ENCODE results near the gene ERCC1. TPM values are rescaled to one million over a fixed set of nuclear protein-coding genes. Genes with fewer than 3 reads are reported as not detected.
A peak's percentile ranks its signal among the peaks of the same experiment; 100 is the strongest.

The ERCC1 gene
- total RNA-seq, 6 experiments from 2014 or later = 19.2 to 29.4 (median 22.6) TPM

GRCh38 chr19:45460807-45461347 is 37.2 kb upstream of the ERCC1 start:
- Histone ChIP-seq H3K4me1 (peaks cover 0 to 2% (median 0%) of the 10 kb centered on the region in 4 donors), H3K4me3 (no peak overlapping the region), H3K36me3 (no peaks in the 10 kb centered on the region), H3K9me3 (no peaks in the 10 kb centered on the region), H3K27ac (no peak overlapping the region), H3K27me3 (no peaks in the 10 kb centered on the region)
- 23% methylated on average over 4 of the region's 8 CpGs for whole genome bisulfite sequencing (ENCODE audit: insufficient coverage, low coverage, low lambda C conversion rate, missing lambda C conversion rate)
- DNase-seq (no peak), ATAC-seq (no peak)
- intact Hi-C loops (cut with DNase I) = no loop called here
- TF ChIP-seq, protein P1, sequence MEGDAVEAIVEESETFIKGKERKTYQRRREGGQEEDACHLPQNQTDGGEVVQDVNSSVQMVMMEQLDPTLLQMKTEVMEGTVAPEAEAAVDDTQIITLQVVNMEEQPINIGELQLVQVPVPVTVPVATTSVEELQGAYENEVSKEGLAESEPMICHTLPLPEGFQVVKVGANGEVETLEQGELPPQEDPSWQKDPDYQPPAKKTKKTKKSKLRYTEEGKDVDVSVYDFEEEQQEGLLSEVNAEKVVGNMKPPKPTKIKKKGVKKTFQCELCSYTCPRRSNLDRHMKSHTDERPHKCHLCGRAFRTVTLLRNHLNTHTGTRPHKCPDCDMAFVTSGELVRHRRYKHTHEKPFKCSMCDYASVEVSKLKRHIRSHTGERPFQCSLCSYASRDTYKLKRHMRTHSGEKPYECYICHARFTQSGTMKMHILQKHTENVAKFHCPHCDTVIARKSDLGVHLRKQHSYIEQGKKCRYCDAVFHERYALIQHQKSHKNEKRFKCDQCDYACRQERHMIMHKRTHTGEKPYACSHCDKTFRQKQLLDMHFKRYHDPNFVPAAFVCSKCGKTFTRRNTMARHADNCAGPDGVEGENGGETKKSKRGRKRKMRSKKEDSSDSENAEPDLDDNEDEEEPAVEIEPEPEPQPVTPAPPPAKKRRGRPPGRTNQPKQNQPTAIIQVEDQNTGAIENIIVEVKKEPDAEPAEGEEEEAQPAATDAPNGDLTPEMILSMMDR (IDR thresholded peaks at IDR 0.05) = no peak
- TF ChIP-seq POLR2A (IDR thresholded peaks at IDR 0.05) = no peak

- TF ChIP-seq, protein P1 (IDR thresholded peaks at IDR 0.05) = no peak
- no peak for TF ChIP-seq POLR2A (IDR thresholded peaks at IDR 0.05)
- DNase-seq (no peak), ATAC-seq (no peak)
- H3K36me3 ChIP-seq = no peaks in the 10 kb centered on the region
- no peaks in the 10 kb centered on the region for H3K27me3 ChIP-seq
- intact Hi-C loops (cut with DNase I) = no loop called here
- no peak overlapping the region for H3K4me3 ChIP-seq
- H3K4me1 ChIP-seq = peaks cover 0 to 8% (median 0%) of the 10 kb centered on the region in 4 donors
- H3K9me3 ChIP-seq = no peaks in the 10 kb centered on the region
- no peak overlapping the region for H3K27ac ChIP-seq
Observed at GRCh38 chr19:45457776-45458175, 34.1 kb upstream of the ERCC1 start.

DNA sequence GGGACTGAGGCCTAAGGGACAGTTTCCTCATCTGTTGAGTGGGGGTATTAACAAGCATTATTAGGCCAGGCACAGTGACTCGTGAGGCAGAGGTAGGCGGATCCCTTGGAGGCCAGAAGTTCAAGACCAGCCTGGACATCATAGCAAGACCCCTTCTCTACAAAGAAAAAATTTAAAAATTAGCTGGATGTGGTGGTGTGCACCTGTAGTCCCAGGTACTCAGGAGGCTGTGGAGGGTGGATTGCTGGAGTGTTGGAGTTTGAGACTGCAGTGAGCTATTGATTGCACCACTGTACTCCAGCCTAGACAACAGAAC is 32.7 kb upstream of the ERCC1 start:
- Histone ChIP-seq H3K36me3 (no peaks in the 10 kb centered on the region), H3K27me3 (no peaks in the 10 kb centered on the region), H3K27ac (peak overlapping the region in 1 of 3 donors; percentile 52), H3K9me3 (no peaks in the 10 kb centered on the region), H3K4me1 (peaks cover 0 to 8% (median 0%) of the 10 kb centered on the region in 4 donors), H3K4me3 (no peak overlapping the region)
- ATAC-seq (no peak), DNase-seq (no peak)
- WGBS (ENCODE audit: insufficient coverage, low coverage, low lambda C conversion rate, missing lambda C conversion rate) = 71% methylated on average over 1 of the region's 2 CpGs
- intact Hi-C loops (cut with DNase I) = no loop called here
- no peak for TF ChIP-seq POLR2A (IDR thresholded peaks at IDR 0.05)
- TF ChIP-seq, protein P1 (IDR thresholded peaks at IDR 0.05) = no peak

DNA sequence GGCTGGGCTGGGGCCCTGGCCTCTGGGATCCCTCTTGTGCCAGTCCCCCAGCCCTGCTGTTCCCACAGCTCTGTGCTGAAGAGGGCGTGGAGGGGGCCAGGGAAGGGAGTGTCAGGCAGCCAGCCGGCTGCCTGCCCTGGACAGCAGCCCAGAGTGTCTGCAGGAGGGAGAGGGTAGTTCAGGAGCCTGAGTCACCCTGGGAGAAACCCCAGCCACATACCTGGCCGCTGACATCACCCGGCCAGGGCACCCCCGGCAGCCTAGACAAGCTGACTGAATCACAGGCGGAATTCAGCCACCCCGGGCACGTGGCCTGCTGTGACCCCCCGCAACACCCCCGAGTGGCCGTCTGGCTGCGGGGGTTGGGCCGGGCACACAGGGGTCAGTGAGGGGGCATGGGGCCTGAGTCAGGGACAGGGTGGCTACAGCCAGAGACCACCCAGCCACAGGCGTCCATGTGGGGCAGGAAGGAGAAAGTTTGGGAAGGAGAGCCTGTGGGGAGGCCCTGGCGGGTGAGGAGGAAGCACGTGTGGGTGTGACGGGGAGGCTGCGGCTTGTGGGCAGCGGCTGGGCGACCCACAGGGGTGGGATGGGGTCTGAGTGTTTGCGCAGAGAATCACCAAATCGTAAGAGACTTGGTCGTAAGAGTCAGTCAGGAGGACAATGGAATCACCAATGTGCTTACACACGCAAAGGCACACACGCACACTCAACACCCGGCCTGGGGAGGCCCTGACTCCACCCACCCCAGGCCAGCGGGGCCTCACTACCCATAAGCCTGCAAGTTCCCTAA is 32.2 kb upstream of the ERCC1 start:
- no peaks in the 10 kb centered on the region for H3K27me3 ChIP-seq
- DNase-seq (peak; percentile 85 to 95 (median 94)), ATAC-seq (peak; percentile 83 to 90 (median 88))
- H3K27ac ChIP-seq = peak overlapping the region; percentile 52 to 71 (median 53)
- WGBS (ENCODE audit: insufficient coverage, low coverage, low lambda C conversion rate, missing lambda C conversion rate) = 16% methylated on average over 20 of the region's 27 CpGs
- no peaks in the 10 kb centered on the region for H3K9me3 ChIP-seq
- intact Hi-C loops (cut with DNase I) = no loop called here
- no peaks in the 10 kb centered on the region for H3K36me3 ChIP-seq
- TF ChIP-seq, protein P1 (IDR thresholded peaks at IDR 0.05) = no peak
- TF ChIP-seq POLR2A (IDR thresholded peaks at IDR 0.05) = no peak
- H3K4me3 ChIP-seq = no peak overlapping the region
- H3K4me1 ChIP-seq = peaks cover 0 to 8% (median 0%) of the 10 kb centered on the region in 4 donors

All from right lobe of liver (tissue), 6 donors.